Measurements from ENCODE around the gene ZNF302.

GRCh38 chr19:34655651-34656050 is 21.8 kb upstream of the ZNF302 start:
- TF ChIP-seq POLR2A (IDR thresholded peaks at IDR 0.05; ENCODE audit: extremely low read depth, insufficient read length) (no peak), CTCF (IDR thresholded peaks at IDR 0.05; ENCODE audit: low read depth, low read length) (no peak)
